H9 (cell line): ENCODE results near the gene EFCAB6. TPM values are rescaled to one million over a fixed set of nuclear protein-coding genes. Genes with fewer than 3 reads are reported as not detected.

ENCODE experiments used
- DNase-seq: peaks from one replicate; pipeline ENCODE4 v3.0.0-alpha.2; 2017
- H2AFZ ChIP-seq: one replicate; pipeline ENCODE4 v1.6.1; 2013; ENCODE audit warnings: mild to moderate bottlenecking, low read length, control low read depth, moderate library complexity
- H2AK5ac ChIP-seq: 2 replicates; pipeline ENCODE4 v1.6.1; 2013; ENCODE audit warnings: low read length, control low read depth, mixed read lengths; ENCODE audit not compliant: insufficient read length
- H2BK120ac ChIP-seq: one replicate; pipeline ENCODE4 v1.6.1; 2013; ENCODE audit warnings: low read depth, mild to moderate bottlenecking, low read length, control low read depth, inconsistent platforms; ENCODE audit not compliant: poor library complexity, severe bottlenecking
- H2BK12ac ChIP-seq: 2 replicates; pipeline ENCODE4 v1.6.1; 2013; ENCODE audit warnings: low read length, control low read depth, mixed read lengths, low read depth; ENCODE audit not compliant: insufficient read length
- H2BK15ac ChIP-seq: 2 replicates; pipeline ENCODE4 v1.6.1; 2013; ENCODE audit warnings: low read depth, low read length, control low read depth
- H2BK20ac ChIP-seq: one replicate; pipeline ENCODE4 v1.6.1; 2013; ENCODE audit warnings: low read depth, mild to moderate bottlenecking, low read length, control low read depth, inconsistent platforms; ENCODE audit not compliant: poor library complexity, severe bottlenecking
- H2BK5ac ChIP-seq: 2 replicates; pipeline ENCODE4 v1.6.1; 2013; ENCODE audit warnings: low read length, control low read depth, mixed read lengths; ENCODE audit not compliant: insufficient read length
- H3K14ac ChIP-seq: 2 replicates; pipeline ENCODE4 v1.6.1; 2013; ENCODE audit warnings: low read length, control low read depth; ENCODE audit not compliant: insufficient read depth
- H3K18ac ChIP-seq: 2 replicates; pipeline ENCODE4 v1.6.1; 2013; ENCODE audit warnings: low read depth, mild to moderate bottlenecking, mixed read lengths, low read length, control low read depth; ENCODE audit not compliant: insufficient read length
- H3K23ac ChIP-seq: 2 replicates; pipeline ENCODE4 v1.6.1; 2013; ENCODE audit warnings: low read length, control low read depth, mixed read lengths, low read depth; ENCODE audit not compliant: insufficient read length
- H3K23me2 ChIP-seq: 2 replicates; pipeline ENCODE4 v1.6.1; 2013; ENCODE audit warnings: low read depth, mild to moderate bottlenecking, mixed read lengths, low read length, control low read depth; ENCODE audit not compliant: insufficient read length, poor library complexity, severe bottlenecking
- H3K27ac ChIP-seq: 2 replicates; pipeline ENCODE4 v1.5.1; 2013; ENCODE audit warnings: low read length, control low read depth, mixed read lengths, low read depth; ENCODE audit not compliant: insufficient read length
- H3K27me3 ChIP-seq: 2 replicates; pipeline ENCODE4 v1.6.1; 2013; ENCODE audit warnings: low read length, control low read depth, inconsistent platforms; ENCODE audit not compliant: insufficient read depth
- H3K4ac ChIP-seq: 2 replicates; pipeline ENCODE4 v1.6.1; 2013; ENCODE audit warnings: low read depth, mild to moderate bottlenecking, control low read depth, inconsistent platforms, low read length, moderate library complexity
- H3K4me1 ChIP-seq: 2 replicates; pipeline ENCODE4 v1.6.1; 2013; ENCODE audit warnings: low read length, control low read depth, inconsistent platforms; ENCODE audit not compliant: insufficient read depth
- H3K4me2 ChIP-seq: 2 replicates; pipeline ENCODE4 v1.6.1; 2013; ENCODE audit warnings: low read length, control low read depth, mixed read lengths; ENCODE audit not compliant: insufficient read length, insufficient read depth
- H3K56ac ChIP-seq: 2 replicates; pipeline ENCODE4 v1.6.1; 2013; ENCODE audit warnings: low read depth, mild to moderate bottlenecking, mixed read lengths, low read length, control low read depth; ENCODE audit not compliant: insufficient read length
- H3K79me1 ChIP-seq: 2 replicates; pipeline ENCODE4 v1.6.1; 2013; ENCODE audit warnings: low read depth, mild to moderate bottlenecking, moderate library complexity, low read length, control low read depth, inconsistent platforms; ENCODE audit not compliant: insufficient read depth, poor library complexity, severe bottlenecking
- H3K79me2 ChIP-seq: 2 replicates; pipeline ENCODE4 v1.6.1; 2013; ENCODE audit warnings: low read length, control low read depth, inconsistent platforms; ENCODE audit not compliant: insufficient read depth
- H3K9ac ChIP-seq: 2 replicates; pipeline ENCODE4 v1.6.1; 2013; ENCODE audit warnings: low read length, control low read depth, mixed read lengths; ENCODE audit not compliant: insufficient read length; ENCODE audit errors: extremely low read depth
- H3K9me3 ChIP-seq: one replicate; pipeline ENCODE4 v1.6.1; 2013; ENCODE audit warnings: low read depth, low read length, inconsistent platforms; ENCODE audit not compliant: control insufficient read depth
- H3T11ph ChIP-seq: one replicate; pipeline ENCODE4 v1.6.1; 2013; ENCODE audit warnings: mild to moderate bottlenecking, low read length, control low read depth, inconsistent platforms
- H4K20me1 ChIP-seq: one replicate; pipeline ENCODE4 v1.6.1; 2013; ENCODE audit not compliant: control insufficient read depth, insufficient read length, insufficient read depth
- H4K5ac ChIP-seq: 2 replicates; pipeline ENCODE4 v1.6.1; 2013; ENCODE audit warnings: low read depth, mild to moderate bottlenecking, mixed read lengths, low read length, control low read depth; ENCODE audit not compliant: insufficient read length
- H4K8ac ChIP-seq: replicated peaks from 2 replicates; pipeline ENCODE4 v1.6.1; 2013; ENCODE audit warnings: low read length, control low read depth, mixed read lengths, low read depth; ENCODE audit not compliant: insufficient read length
- H4K91ac ChIP-seq: 2 replicates; pipeline ENCODE4 v1.6.1; 2013; ENCODE audit warnings: low read depth, mild to moderate bottlenecking, moderate library complexity, mixed read lengths, low read length, control low read depth; ENCODE audit not compliant: insufficient read length
- H3K27ac Mint-ChIP-seq, 3 experiments: 2 replicates in 2 of 3; 3 replicates in 1 of 3; pipeline ENCODE4 v1.8.0; 2020 to 2021; ENCODE audit warnings: mixed read lengths in 3 of 3, mild to moderate bottlenecking in 1 of 3, moderate library complexity in 1 of 3
- H3K27me3 Mint-ChIP-seq: 2 replicates; pipeline ENCODE4 v1.8.0; 2021; ENCODE audit warnings: low read depth, mild to moderate bottlenecking, moderate library complexity, mixed read lengths
- H3K36me3 Mint-ChIP-seq, 3 experiments: 2 replicates in 2 of 3; 3 replicates in 1 of 3; pipeline ENCODE4 v1.8.0; 2020 to 2021; ENCODE audit warnings: low read depth in 3 of 3, mixed read lengths in 3 of 3; ENCODE audit not compliant: insufficient read depth in 1 of 3
- H3K4me1 Mint-ChIP-seq, 2 experiments: 2 replicates each; pipeline ENCODE4 v1.8.0; 2020; ENCODE audit warnings: mixed read lengths in 2 of 2
- H3K4me3 Mint-ChIP-seq, 2 experiments: 2 replicates in 1 of 2; 3 replicates in 1 of 2; pipeline ENCODE4 v1.8.0; 2020 to 2021; ENCODE audit warnings: mild to moderate bottlenecking in 2 of 2, mixed read lengths in 2 of 2, moderate library complexity in 1 of 2
- H3K9me3 Mint-ChIP-seq, 2 experiments: 2 replicates in 1 of 2; 3 replicates in 1 of 2; pipeline ENCODE4 v1.8.0; 2020; ENCODE audit warnings: mild to moderate bottlenecking in 2 of 2, mixed read lengths in 2 of 2, moderate library complexity in 1 of 2
- CTCF ChIP-seq: fragments of 200-600 bp; sonication (generic); conservative IDR thresholded peaks from 3 replicates; pipeline ENCODE4 v1.8.0; 2021; ENCODE audit warnings: antibody characterized with exemption, mild to moderate bottlenecking
- WGBS: extraction: QIAGEN DNeasy Blood & Tissue Kit; methylation state at CpG from one replicate; pipeline ENCODE4 v1.1.7; 2013; ENCODE audit warnings: missing lambda C conversion rate, low lambda C conversion rate, mixed read lengths; ENCODE audit not compliant: insufficient read length; ENCODE audit errors: extremely low coverage; 5-methylcytosine and 5-hydroxymethylcytosine counted together
- total RNA-seq: library from RNA; stranded (reverse); gene quantifications from 2 replicates; pipeline ENCODE4 v1.2.1, GENCODE V29; 2021

Gene EFCAB6
- total RNA-seq, 1 experiment from 2014 or later: 0.31 TPM

DNA sequence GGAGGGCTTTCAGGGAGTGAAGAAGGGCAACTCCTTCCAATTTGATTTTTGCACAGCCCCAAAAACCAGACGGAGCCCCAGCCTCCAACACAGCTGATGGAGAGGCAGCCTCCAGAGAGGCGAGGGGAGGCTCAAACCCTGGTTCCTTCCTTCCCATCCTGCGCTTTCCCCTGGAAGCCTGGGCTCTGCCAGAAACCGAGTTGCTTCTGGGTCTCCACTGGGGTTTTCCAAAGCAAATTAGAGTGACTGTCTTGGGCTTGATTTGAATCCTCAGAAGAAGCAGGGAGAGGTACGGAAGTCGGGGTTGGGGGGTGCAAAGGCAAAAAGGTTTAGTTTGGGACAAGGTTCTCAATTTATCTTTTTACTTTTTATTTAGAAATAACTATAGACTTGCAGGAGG, 271.1 kb downstream of the EFCAB6 start:
- H2BK120ac ChIP-seq: no peak overlapping the region
- no peak overlapping the region for H2BK15ac ChIP-seq
- no peak overlapping the region for H3K4me3 Mint-ChIP-seq
- no peak overlapping the region for H3K18ac ChIP-seq
- H3K23me2 ChIP-seq: no peaks in the 10 kb centered on the region
- no peaks in the 10 kb centered on the region for H3K79me1 ChIP-seq
- no peak overlapping the region for H4K5ac ChIP-seq
- H2BK5ac ChIP-seq: no peak overlapping the region
- no peak overlapping the region for H3K14ac ChIP-seq
- no CpG with 5 or more reads among the region's 6 CpGs for WGBS
- no peak overlapping the region for H3K27ac Mint-ChIP-seq
- no peak overlapping the region for H2BK12ac ChIP-seq
- no peak overlapping the region for H3K9ac ChIP-seq
- no peak overlapping the region for H2BK20ac ChIP-seq
- TF ChIP-seq CTCF: no peak
- peaks cover 5 to 11% (median 8%) of the 10 kb centered on the region in 3 experiments; a peak in 5 of 7 replicates for H3K36me3 Mint-ChIP-seq
- H4K8ac ChIP-seq: no peak overlapping the region
- H2AK5ac ChIP-seq: no peak overlapping the region
- H3K79me2 ChIP-seq: no peaks in the 10 kb centered on the region
- peaks cover 0 to 4% of the 10 kb centered on the region in 2 experiments; a peak in 1 of 4 replicates for H3K4me1 Mint-ChIP-seq
- H4K20me1 ChIP-seq: no peaks in the 10 kb centered on the region
- H4K91ac ChIP-seq: no peak overlapping the region
- no peaks in the 10 kb centered on the region for H3K27me3 ChIP-seq
- no peak overlapping the region for H3K23ac ChIP-seq
- no peaks in the 10 kb centered on the region for H3K4me1 ChIP-seq
- H3K4me2 ChIP-seq: no peak overlapping the region
- no peak overlapping the region for H2AFZ ChIP-seq
- no peak overlapping the region for H3T11ph ChIP-seq
- H3K27me3 Mint-ChIP-seq: peaks cover 10% of the 10 kb centered on the region
- H3K9me3 ChIP-seq: no peaks in the 10 kb centered on the region
- H3K9me3 Mint-ChIP-seq: peaks cover 11 to 17% of the 10 kb centered on the region in 2 experiments
- no peak overlapping the region for H3K4ac ChIP-seq
- no peak overlapping the region for H3K27ac ChIP-seq
- no peak for DNase-seq
- no peak overlapping the region for H3K56ac ChIP-seq
